Psoas muscle (tissue), 8 donors: Measurements from ENCODE around the gene METTL15. TPM values are rescaled to one million over a fixed set of nuclear protein-coding genes. Genes with fewer than 3 reads are reported as not detected.

Experiments
- ATAC-seq, 4 donors: fragments of 200-7000 bp; cut with Tn5 transposase; one replicate each; pipeline ENCODE4 v1.9.1; 2020; ENCODE audit warnings: moderate library complexity in 3 of 4, mild to moderate bottlenecking in 2 of 4
- DNase-seq, 2 donors: peaks; one replicate each; pipeline ENCODE4 v3.0.0-alpha.2; 2020
- H3K27ac ChIP-seq: fragments of 200-600 bp; one replicate; pipeline ENCODE4 v1.8.0; 2022
- H3K27me3 ChIP-seq, 3 donors: fragments of 200-600 bp in 1 of 3; one replicate each; pipeline versions ENCODE4 v1.6.1 to v1.8.0; 2013 to 2022; ENCODE audit warnings: low read length in 2 of 3, mild to moderate bottlenecking in 2 of 3, moderate library complexity in 1 of 3; ENCODE audit not compliant: insufficient read depth in 3 of 3
- H3K36me3 ChIP-seq, 2 donors: fragments of 200-600 bp in 1 of 2; one replicate each; pipeline versions ENCODE4 v1.6.1 to v1.8.0; 2013 to 2022; ENCODE audit warnings: low read depth in 1 of 2, mild to moderate bottlenecking in 1 of 2, moderate library complexity in 1 of 2; ENCODE audit not compliant: insufficient read depth in 1 of 2
- H3K4me1 ChIP-seq: fragments of 200-600 bp; one replicate; pipeline ENCODE4 v1.8.0; 2022
- H3K4me3 ChIP-seq: fragments of 200-600 bp; one replicate; pipeline ENCODE4 v1.8.0; 2022; ENCODE audit warnings: mild to moderate bottlenecking
- H3K9me3 ChIP-seq: fragments of 200-600 bp; one replicate; pipeline ENCODE4 v1.8.0; 2022
- CTCF ChIP-seq: fragments of 200-600 bp; IDR thresholded peaks from one replicate; pipeline ENCODE4 v1.8.0; 2022; ENCODE audit warnings: antibody characterized with exemption
- WGBS, 3 donors: extraction: QIAGEN DNeasy Blood & Tissue Kit; methylation state at CpG; one replicate each; pipeline versions ENCODE4 v1.1.6 to v1.1.7; 2013; 5-methylcytosine and 5-hydroxymethylcytosine counted together
- intact Hi-C, 2 donors: fragments of 100-400 bp; cut with DNase I; formaldehyde crosslinking; loops; one replicate each; pipeline versions ENCODE4 v1.11.0 to v1.14.2; 2022
- long read RNA-seq, 2 donors: library from polyadenylated mRNA; unstranded; transcript quantifications; one replicate each; pipeline ENCODE4 v2.0.0, GENCODE V29; 2021
- polyA plus RNA-seq, 3 donors: library from polyadenylated mRNA; stranded (reverse); fragments of 200-250 nt; gene quantifications; one replicate each; pipeline ENCODE4 v1.2.3, GENCODE V29; 2013
- total RNA-seq, 4 donors: library from RNA; stranded (reverse); fragmentation: NEBNext Ultra II Directional in 2 of 4; extraction: Animal tissue kit (Norgen Biotek cat#: 25700) in 2 of 4; gene quantifications; one replicate each; pipeline versions ENCODE4 v1.2.1 to v1.2.4, GENCODE V29; 2021 to 2023
- donor health status: healthy with polysubstance abuse.
- donor health status: DM: no; HTN: no; CAD: no; lungs with moderate emphysema.
- donor health status: Bipolar disorder and iron deficiency.
- donor health status: healthy.
- donor health status: DM: yes; HTN: yes; CAD: no.
- donor health status: DM: no; HTN: no; CAD: no.
- donor health status: DM: no; HTN: no; CAD: no.
- donor health status: DM: yes; HTN: yes; CAD: no.

The METTL15 gene
- total RNA-seq, result 1 to 10 TPM; 7.4 to 9.5 (median 8.5) TPM
- 1 to 10 TPM; 3.6 to 9.1 (median 4.7) TPM for polyA plus RNA-seq
- long read RNA-seq, donor 1, full-length matches to known transcripts, result 1 of 10 reads
- long read RNA-seq, donor 1, partial matches to known transcripts, result 3 of 10 reads
- long read RNA-seq, donor 1, other reads (novel, unspliced or antisense), result 6 of 10 reads
- long read RNA-seq, donor 2, full-length matches to known transcripts, result 1 of 23 reads
- long read RNA-seq, donor 2, partial matches to known transcripts, result 16 of 23 reads
- long read RNA-seq, donor 2, other reads (novel, unspliced or antisense), result 6 of 23 reads

GRCh38 chr11:28107750-28108618, at the start of gene METTL15, which contains the start of gene KIF18A:
Gene METTL15 (plus strand): TSS chr11:28108388. CDS start chr11:28113335, 4,947 bp downstream.
Gene KIF18A (minus strand): TSS chr11:28108156. CDS start chr11:28097947, 10,209 bp downstream.
- no peaks in the 10 kb centered on the region for H3K27me3 ChIP-seq
- intact Hi-C loops, result loop anchor here in 1 of 2 donors (5.0 kb wide), 1 partner anchor 601 kb away; the partner anchor contains the start of gene LIN7C
- no peaks in the 10 kb centered on the region for H3K36me3 ChIP-seq
- WGBS, 3 donors, result 0% methylated on average over 38 of the region's 38 CpGs
- peak within 1 kb of the TSS; percentile 81 for H3K4me3 ChIP-seq
- no peaks in the 10 kb centered on the region for H3K9me3 ChIP-seq
- no peak for TF ChIP-seq CTCF
- DNase-seq, result peak; percentile 100
- peak within 1 kb of the TSS; percentile 84 for H3K27ac ChIP-seq
- ATAC-seq, result peak; percentile 99 to 100 (median 99)
- H3K4me1 ChIP-seq, result peaks cover 27% of the 10 kb centered on the region

- Histone ChIP-seq H3K9me3 (no peaks in the 10 kb centered on the region), H3K36me3 (no peaks in the 10 kb centered on the region), H3K4me1 (no peaks in the 10 kb centered on the region), H3K27ac (no peak overlapping the region), H3K27me3 (no peaks in the 10 kb centered on the region), H3K4me3 (no peak overlapping the region)
- DNase-seq (no peak), ATAC-seq (no peak)
- WGBS, 3 donors, result 97 to 99% (median 98%) methylated on average over 1 of the region's 1 CpG
- intact Hi-C loops, result no loop called here
- TF ChIP-seq CTCF, result no peak
These were observed 36.9 kb upstream of the METTL15 start for GRCh38 chr11:28071305-28071704.

GRCh38 chr11:28072321-28072720, 35.9 kb upstream of the METTL15 start:
- 65 to 72% (median 69%) methylated on average over 2 of the region's 2 CpGs for WGBS, 3 donors
- intact Hi-C loops, result no loop called here
- Histone ChIP-seq H3K27ac (no peak overlapping the region), H3K36me3 (no peaks in the 10 kb centered on the region), H3K4me3 (no peak overlapping the region), H3K27me3 (no peaks in the 10 kb centered on the region), H3K9me3 (no peaks in the 10 kb centered on the region), H3K4me1 (no peaks in the 10 kb centered on the region)
- DNase-seq (no peak), ATAC-seq (no peak)
- TF ChIP-seq CTCF, result no peak

- ATAC-seq, result no peak
- DNase-seq, result no peak
- no peak overlapping the region for H3K27ac ChIP-seq
- H3K27me3 ChIP-seq, result no peaks in the 10 kb centered on the region
- H3K4me1 ChIP-seq, result no peaks in the 10 kb centered on the region
- no peaks in the 10 kb centered on the region for H3K36me3 ChIP-seq
- 86 to 87% (median 87%) methylated on average over 3 of the region's 3 CpGs for WGBS, 3 donors
- no peaks in the 10 kb centered on the region for H3K9me3 ChIP-seq
- no peak overlapping the region for H3K4me3 ChIP-seq
- TF ChIP-seq CTCF, result no peak
- intact Hi-C loops, result no loop called here
These were observed 30.7 kb upstream of the METTL15 start for GRCh38 chr11:28077521-28077920.
